Fibroblast of lung (primary cell): ENCODE results near the gene HESX1. TPM values are rescaled to one million over a fixed set of nuclear protein-coding genes. Genes with fewer than 3 reads are reported as not detected.

Experiments
- DNase-seq, 2 donors: peaks; one replicate each; pipeline versions ENCODE4 v3.0.0 to v3.0.0-alpha.2; 2010; ENCODE audit warnings: low read depth in 2 of 2
- H2AFZ ChIP-seq: 2 replicates; pipeline ENCODE4 v1.5.1; 2012; ENCODE audit warnings: low read length, control low read depth, inconsistent platforms
- H3K27ac ChIP-seq: 2 replicates; pipeline ENCODE4 v1.5.1; 2011; ENCODE audit warnings: low read length, control low read depth; ENCODE audit not compliant: insufficient read depth
- H3K27me3 ChIP-seq: 2 replicates; pipeline ENCODE4 v1.5.1; 2011; ENCODE audit warnings: mild to moderate bottlenecking, low read length; ENCODE audit not compliant: control insufficient read depth, insufficient read depth
- H3K36me3 ChIP-seq: 2 replicates; pipeline ENCODE4 v1.5.1; 2011; ENCODE audit warnings: low read length; ENCODE audit not compliant: control insufficient read depth, insufficient read depth
- H3K4me1 ChIP-seq: 2 replicates; pipeline ENCODE4 v1.5.1; 2011; ENCODE audit warnings: low read length; ENCODE audit not compliant: control insufficient read depth, insufficient read depth; ENCODE audit errors: extremely low read depth
- H3K4me2 ChIP-seq: 2 replicates; pipeline ENCODE4 v1.5.1; 2011; ENCODE audit warnings: low read length, control low read depth; ENCODE audit not compliant: insufficient read depth; ENCODE audit errors: extremely low read depth
- H3K4me3 ChIP-seq, 4 experiments: fragments of 200-600 bp in 1 of 4; sonication (generic) in 1 of 4; replicated peaks in 1 of 4; 2 replicates each; pipeline ENCODE4 v1.5.1; 2011 to 2016; ENCODE audit warnings: low read length in 4 of 4, low read depth in 3 of 4, mild to moderate bottlenecking in 3 of 4, control low read depth in 2 of 4, inconsistent platforms in 1 of 4, mixed read lengths in 1 of 4; ENCODE audit not compliant: insufficient read depth in 1 of 4; ENCODE audit errors: control extremely low read depth in 1 of 4
- H3K79me2 ChIP-seq: 2 replicates; pipeline ENCODE4 v1.5.1; 2012; ENCODE audit warnings: mild to moderate bottlenecking, low read length, inconsistent platforms; ENCODE audit not compliant: control insufficient read depth, insufficient read depth
- H3K9ac ChIP-seq: 2 replicates; pipeline ENCODE4 v1.5.1; 2011; ENCODE audit warnings: mild to moderate bottlenecking, low read length, control low read depth; ENCODE audit not compliant: insufficient read depth
- H3K9me3 ChIP-seq: 2 replicates; pipeline ENCODE4 v1.5.1; 2012; ENCODE audit warnings: low read depth, low read length; ENCODE audit not compliant: control insufficient read depth, insufficient read depth
- H4K20me1 ChIP-seq: 2 replicates; pipeline ENCODE4 v1.5.1; 2011; ENCODE audit warnings: low read length; ENCODE audit not compliant: control insufficient read depth, insufficient read depth; ENCODE audit errors: extremely low read depth
- CTCF ChIP-seq, 2 donors: IDR thresholded peaks in 1 of 2; conservative IDR thresholded peaks in 1 of 2; 1 replicate in 1 of 2; 2 replicates in 1 of 2; pipeline ENCODE4 v1.5.1; 2011 to 2012; ENCODE audit warnings: low read length in 2 of 2, control low read depth in 1 of 2, inconsistent platforms in 1 of 2, low read depth in 1 of 2, mild to moderate bottlenecking in 1 of 2
- EZH2 ChIP-seq: IDR thresholded peaks from 2 replicates; pipeline ENCODE4 v1.5.1; 2012; ENCODE audit warnings: low read length, control low read depth, mild to moderate bottlenecking; ENCODE audit errors: missing control alignments
- polyA minus RNA-seq: library from RNA; depleted of rRNA, polyadenylated mRNA; stranded (reverse); fragments of >200 nt; gene quantifications from 2 replicates; pipeline ENCODE4 v1.2.3, GENCODE V29; 2011; ENCODE audit warnings: low replicate concordance
- polyA plus RNA-seq, 2 donors: library from polyadenylated mRNA; depleted of rRNA in 1 of 2; stranded (reverse) in 1 of 2; unstranded in 1 of 2; fragments of >200 nt; gene quantifications; 2 replicates each; pipeline ENCODE4 v1.2.1, GENCODE V29; 2011 to 2012; ENCODE audit warnings: missing spikeins in 1 of 2
- total RNA-seq: library from RNA; depleted of rRNA; stranded (reverse); fragments of >200 nt; gene quantifications from 2 replicates; pipeline ENCODE4 v1.2.1, GENCODE V29; 2014

The HESX1 gene
- 0.26 and 0.99 TPM in 2 replicates for total RNA-seq
- polyA plus RNA-seq, result 0.64 and 0.72 TPM in 2 replicates
- 0.40 and 0.62 TPM in 2 replicates for polyA plus RNA-seq (2012)
- polyA minus RNA-seq, result not detected in 2 replicates

DNA sequence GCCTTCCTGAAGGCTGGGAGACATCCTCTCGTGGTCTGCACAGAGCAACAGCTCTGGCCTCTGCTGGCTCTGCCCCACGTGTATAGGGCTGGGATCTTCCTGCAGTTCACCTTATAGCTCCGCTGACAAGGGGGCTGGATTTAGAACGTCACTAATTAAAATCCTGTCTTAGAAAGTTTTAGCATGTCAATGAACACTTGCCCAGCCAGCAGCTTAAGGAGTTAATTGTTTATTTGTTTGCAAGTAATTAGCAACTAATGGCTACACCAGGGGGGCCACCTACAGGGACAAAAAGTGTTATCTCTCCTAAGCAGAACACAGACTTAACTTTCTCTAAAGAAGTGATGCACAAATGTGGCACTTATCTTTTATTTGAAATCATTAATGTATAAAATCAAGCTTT, at the start of gene HESX1:
HESX1 (minus strand) TSS at position 84 of the 403 bp plus-strand sequence; CDS start at position 24, 60 bp downstream.
- Histone ChIP-seq H3K4me2 (no peak within 1 kb of the TSS), H3K4me3 (no peak within 1 kb of the TSS), H3K27ac (no peak within 1 kb of the TSS), H4K20me1 (no peaks in the 10 kb centered on the region), H3K36me3 (no peaks in the 10 kb centered on the region), H3K9me3 (no peaks in the 10 kb centered on the region), H3K79me2 (no peaks in the 10 kb centered on the region), H3K27me3 (no peaks in the 10 kb centered on the region), H3K9ac (no peak within 1 kb of the TSS), H3K4me1 (no peaks in the 10 kb centered on the region), H2AFZ (no peak within 1 kb of the TSS)
- no peak for TF ChIP-seq EZH2
- no peak for TF ChIP-seq CTCF (conservative IDR thresholded peaks at IDR 0.05 in 1 of 2, IDR thresholded peaks at IDR 0.05 in 1 of 2; ENCODE audit: low read depth in 1 of 2, low read length in 2 of 2)
- DNase-seq, result no peak

DNA sequence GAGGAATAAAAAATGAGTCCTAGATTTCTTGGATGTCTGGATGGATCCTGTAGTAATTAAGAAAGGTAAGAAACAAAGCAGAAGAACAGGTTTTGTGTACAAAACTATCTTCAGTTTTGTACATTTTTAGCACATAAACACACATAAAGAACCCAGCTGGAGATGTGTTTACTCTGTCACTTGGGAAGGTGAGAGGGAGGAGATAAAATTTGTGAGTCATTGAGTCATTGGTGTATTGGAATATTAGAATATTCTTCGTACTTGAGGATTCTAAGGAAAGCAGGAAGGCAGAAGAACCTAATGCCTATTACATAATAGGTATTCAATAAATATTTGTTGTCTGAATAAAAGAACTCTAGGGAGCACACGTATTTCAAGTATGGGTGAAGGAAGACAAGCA, 45.2 kb upstream of the HESX1 start:
- H4K20me1 ChIP-seq, result no peaks in the 10 kb centered on the region
- H3K4me2 ChIP-seq, result no peak overlapping the region
- H3K27me3 ChIP-seq, result no peaks in the 10 kb centered on the region
- DNase-seq, result no peak
- no peak overlapping the region for H2AFZ ChIP-seq
- H3K36me3 ChIP-seq, result peaks cover 1% of the 10 kb centered on the region
- no peak for TF ChIP-seq EZH2
- no peak for TF ChIP-seq CTCF (conservative IDR thresholded peaks at IDR 0.05 in 1 of 2, IDR thresholded peaks at IDR 0.05 in 1 of 2; ENCODE audit: low read depth in 1 of 2, low read length in 2 of 2)
- no peaks in the 10 kb centered on the region for H3K4me1 ChIP-seq
- H3K9ac ChIP-seq, result no peak overlapping the region
- no peaks in the 10 kb centered on the region for H3K9me3 ChIP-seq
- no peak overlapping the region for H3K4me3 ChIP-seq
- H3K27ac ChIP-seq, result no peak overlapping the region
- H3K79me2 ChIP-seq, result no peaks in the 10 kb centered on the region

GRCh38 chr3:57234613-57235575, 35.1 kb upstream of the HESX1 start:
- no peaks in the 10 kb centered on the region for H4K20me1 ChIP-seq
- H3K36me3 ChIP-seq, result peaks cover 2% of the 10 kb centered on the region
- no peak overlapping the region for H2AFZ ChIP-seq
- no peak overlapping the region for H3K9ac ChIP-seq
- no peak for DNase-seq
- H3K4me2 ChIP-seq, result no peak overlapping the region
- no peaks in the 10 kb centered on the region for H3K27me3 ChIP-seq
- H3K79me2 ChIP-seq, result peaks cover 24% of the 10 kb centered on the region
- no peak overlapping the region for H3K4me3 ChIP-seq
- no peak overlapping the region for H3K27ac ChIP-seq
- no peaks in the 10 kb centered on the region for H3K9me3 ChIP-seq
- TF ChIP-seq CTCF (conservative IDR thresholded peaks at IDR 0.05 in 1 of 2, IDR thresholded peaks at IDR 0.05 in 1 of 2; ENCODE audit: low read depth in 1 of 2, low read length in 2 of 2) (no peak), EZH2 (no peak)
- H3K4me1 ChIP-seq, result peaks cover under 1% of the 10 kb centered on the region
